NCI-H1436 treated with DMSO at 0.1 percent for 48 hours (cell line): ENCODE measurements around the gene E2F1.
A peak's percentile ranks its signal among the peaks of the same experiment; 100 is the strongest.
"Not testable (repeated sequence)": the region's sequence is repeated elsewhere in the genome, so short reads cannot be mapped to it uniquely, and the experiment has no call there.

ENCODE experiments used
- DNase-seq: peaks from one replicate; lab custom pipeline; 2025; lab: John Stamatoyannopoulos, UW

E2F1 gene

DNA sequence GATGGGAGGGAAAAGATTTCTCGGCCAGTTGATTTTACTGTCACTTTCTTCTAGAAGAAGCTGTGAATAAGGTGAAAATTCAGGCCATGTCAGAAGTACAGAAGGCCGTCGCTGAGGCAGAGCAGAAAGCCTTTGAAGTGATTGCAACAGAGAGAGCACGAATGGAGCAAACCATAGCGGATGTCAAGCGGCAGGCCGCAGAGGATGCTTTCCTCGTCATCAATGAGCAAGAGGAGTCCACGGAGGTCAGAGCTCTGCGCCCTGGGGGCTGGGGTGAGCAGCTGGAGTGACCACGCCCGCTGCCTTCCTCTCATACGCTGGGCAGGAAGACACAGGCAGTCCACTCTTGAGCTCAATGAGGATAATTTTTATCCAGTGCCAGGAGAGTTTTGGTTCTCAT, 45.9 kb downstream of the E2F1 start:
- no peak for DNase-seq

DNA sequence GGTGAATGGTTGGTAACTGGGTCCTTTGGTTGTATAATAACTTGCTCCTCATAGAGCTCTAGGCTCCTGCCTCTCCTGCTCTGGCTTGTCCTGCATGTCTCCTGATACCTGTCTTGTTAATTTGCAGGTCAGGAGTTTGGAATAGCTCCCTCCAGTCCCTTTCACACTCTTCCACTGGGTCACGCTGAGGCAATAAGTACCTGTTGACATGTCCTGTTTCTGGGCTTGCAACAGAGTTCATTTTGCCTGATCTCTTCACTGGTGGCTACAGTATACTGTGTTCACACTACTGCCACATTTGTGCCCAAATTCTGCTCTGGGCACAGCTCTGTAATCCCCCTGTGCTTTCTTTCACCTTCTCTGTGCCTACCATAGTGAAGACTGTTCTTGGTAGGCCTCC, 49.4 kb downstream of the E2F1 start:
- DNase-seq, result no peak

DNA sequence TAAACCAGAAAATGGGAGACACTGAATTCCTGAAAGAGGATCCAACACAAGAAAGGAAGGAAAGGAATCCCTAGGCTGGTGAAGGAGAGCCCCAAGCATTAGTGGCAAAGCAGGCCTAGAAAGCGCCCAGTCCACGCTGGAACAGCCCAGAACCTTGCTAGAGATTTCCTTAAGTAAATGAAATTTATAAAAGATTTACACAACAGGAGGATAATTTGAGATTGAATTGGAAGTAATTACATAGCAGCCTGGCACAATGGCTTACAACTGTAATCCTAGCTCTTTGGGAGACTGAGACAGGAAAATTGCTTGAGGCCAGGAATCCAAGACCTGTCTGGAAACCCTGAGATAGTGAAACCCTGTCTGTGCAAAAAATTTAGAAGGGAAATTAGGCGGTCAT, 50.8 kb downstream of the E2F1 start:
- peak; percentile 11 for DNase-seq

DNA sequence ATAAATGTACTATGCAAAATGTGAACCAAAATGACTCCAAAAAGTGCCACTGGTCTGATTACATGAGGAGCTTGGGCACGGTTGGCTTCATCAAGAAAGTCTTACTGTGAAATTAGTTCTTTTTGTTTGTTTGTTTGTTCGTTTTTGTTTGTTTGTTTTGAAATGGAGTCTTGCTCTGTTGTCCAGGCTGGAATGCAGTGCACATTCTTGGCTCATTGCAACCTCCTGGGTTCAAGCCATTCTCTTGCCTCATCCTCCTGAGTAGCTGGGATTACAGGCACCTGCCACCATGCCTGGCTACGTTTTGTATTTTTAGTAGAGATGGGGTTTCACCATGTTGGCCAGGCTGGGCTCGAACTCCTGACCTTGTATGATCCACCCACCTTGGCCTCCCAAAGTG, 54.3 kb downstream of the E2F1 start:
- DNase-seq, result not testable (repeated sequence)

- no peak for DNase-seq
Observed at GRCh38 chr20:33630507-33630906, 55.7 kb downstream of the E2F1 start.

- DNase-seq, result no peak
Observed at GRCh38 chr20:33629979-33630378, 56.2 kb downstream of the E2F1 start.

GRCh38 chr20:33629533-33629932, 56.7 kb downstream of the E2F1 start:
- no peak for DNase-seq

DNA sequence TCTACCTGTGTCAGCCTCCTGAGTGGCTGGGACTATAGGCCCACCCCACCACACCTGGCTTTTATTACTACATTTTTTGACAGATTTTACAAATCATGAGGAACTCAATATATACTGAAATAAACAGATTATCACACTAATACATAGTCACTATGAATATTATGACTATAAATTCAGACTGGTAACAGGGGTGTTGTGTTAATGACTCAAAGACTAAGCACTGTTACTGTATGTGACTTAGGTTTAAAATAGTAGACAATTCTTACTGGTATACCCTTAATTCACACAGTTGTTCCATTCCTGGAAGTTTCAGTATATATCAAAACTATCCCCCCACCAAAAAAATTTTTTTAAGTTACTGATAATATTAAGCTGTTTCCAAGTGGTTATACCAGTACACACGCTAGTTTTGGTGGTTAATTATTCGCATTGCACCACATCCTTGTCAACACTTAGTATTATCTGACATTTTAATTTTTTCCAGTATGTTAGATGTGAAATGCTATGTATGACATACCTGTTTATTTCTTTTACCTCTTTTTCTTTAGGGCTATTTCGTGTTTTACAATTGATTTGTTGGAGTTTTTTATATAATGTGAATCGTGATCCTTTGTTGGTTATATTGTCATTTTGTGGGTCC, 58.5 kb downstream of the E2F1 start:
- no peak for DNase-seq

DNA sequence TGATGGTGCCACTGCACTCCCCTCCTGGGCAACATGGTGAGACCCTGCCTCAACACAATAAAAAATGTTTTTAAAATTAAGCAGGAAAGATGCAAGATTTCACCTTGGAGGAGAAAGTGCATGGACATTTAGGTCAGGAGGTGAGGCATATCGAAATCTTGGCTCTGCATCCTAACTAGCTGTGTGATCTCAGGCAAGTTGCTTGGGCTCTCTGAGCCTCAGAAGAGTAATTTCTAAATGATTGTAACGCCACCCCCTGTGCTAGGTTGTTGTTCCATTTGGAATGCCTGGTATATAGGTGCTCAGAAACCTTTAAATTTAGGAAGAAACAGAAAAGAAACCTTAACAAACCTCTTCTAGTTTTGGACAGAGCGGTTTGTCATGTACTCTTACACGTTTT, 60.0 kb downstream of the E2F1 start:
- no peak for DNase-seq
